Daoy (cell line): ENCODE data around the gene CCT3. TPM values are rescaled to one million over a fixed set of nuclear protein-coding genes. Genes with fewer than 3 reads are reported as not detected.

ENCODE experiments used
- DNase-seq: peaks from one replicate; pipeline ENCODE4 v3.0.0-alpha.2; 2015; ENCODE audit warnings: low read depth
- total RNA-seq: library from RNA; depleted of rRNA; stranded (reverse); fragments of >200 nt; shearing (Covaris generic); gene quantifications from 2 replicates; pipeline ENCODE4 v1.2.3, GENCODE V29; 2014; rRNA removed

The CCT3 gene
- total RNA-seq, 1 experiment from 2014 or later = 676 TPM

GRCh38 chr1:156282479-156283222, 55.4 kb downstream of the CCT3 start, which contains the start of gene SMG5:
SMG5 (minus strand) TSS chr1:156282825; CDS start chr1:156282680, 145 bp downstream.
- peak; percentile 99 for DNase-seq

- peak; percentile 51 for DNase-seq
Observed at GRCh38 chr1:156281693-156282478, 56.2 kb downstream of the CCT3 start.

- DNase-seq = peak; percentile 48
Observed at GRCh38 chr1:156281281-156281680, 56.8 kb downstream of the CCT3 start.

- no peak for DNase-seq
Observed at GRCh38 chr1:156279837-156280236, 58.3 kb downstream of the CCT3 start.

GRCh38 chr1:156276966-156277381, 61.1 kb downstream of the CCT3 start:
- no peak for DNase-seq

GRCh38 chr1:156276532-156276931, 61.6 kb downstream of the CCT3 start:
- no peak for DNase-seq

GRCh38 chr1:156270314-156270713, 67.8 kb downstream of the CCT3 start:
- no peak for DNase-seq

GRCh38 chr1:156268336-156268735, 69.8 kb downstream of the CCT3 start:
- DNase-seq = no peak

GRCh38 chr1:156266051-156266450, 72.0 kb downstream of the CCT3 start:
- DNase-seq = no peak

GRCh38 chr1:156263288-156263655, 74.8 kb downstream of the CCT3 start:
- no peak for DNase-seq

GRCh38 chr1:156262461-156263287, 75.4 kb downstream of the CCT3 start:
- peak; percentile 86 for DNase-seq

- DNase-seq = no peak
Observed at GRCh38 chr1:156260896-156261295, 77.2 kb downstream of the CCT3 start.

- no peak for DNase-seq
Observed at GRCh38 chr1:156259805-156260204, 78.3 kb downstream of the CCT3 start.

Other genes starting within 250 kb of the CCT3 start
- gene LMNA, start 223.6 kb downstream of the CCT3 start, total RNA-seq = 708 and 737 TPM in 2 replicates
- gene SEMA4A, start 184.7 kb downstream of the CCT3 start, total RNA-seq = 0.29 and 0.68 TPM in 2 replicates
- 14.0 and 15.1 TPM in 2 replicates for gene SLC25A44, start 144.2 kb downstream of the CCT3 start, total RNA-seq
- 84.6 and 91.3 TPM in 2 replicates for gene PMF1, start 125.3 kb downstream of the CCT3 start, total RNA-seq
- 0.17 TPM in 1 of 2 replicates, not detected in the other for gene BGLAP, start 96.1 kb downstream of the CCT3 start, total RNA-seq
- 0.11 TPM in 1 of 2 replicates, not detected in the other for gene PAQR6, start 90.2 kb downstream of the CCT3 start, total RNA-seq
- gene SMG5, start 55.5 kb downstream of the CCT3 start, total RNA-seq = 59.9 and 61.0 TPM in 2 replicates
- gene TMEM79, start 54.0 kb downstream of the CCT3 start, total RNA-seq = 3.4 and 3.5 TPM in 2 replicates
- gene GLMP, start 42.6 kb downstream of the CCT3 start, total RNA-seq = 26.3 and 27.7 TPM in 2 replicates
- not detected in 2 replicates for gene VHLL, start 39.0 kb downstream of the CCT3 start, total RNA-seq
- gene TSACC, start 234 bp upstream of the CCT3 start, total RNA-seq = 2.4 TPM in 1 of 2 replicates, not detected in the other
- 0.06 TPM in 1 of 2 replicates, not detected in the other for gene RHBG, start 30.9 kb upstream of the CCT3 start, total RNA-seq
- 2.5 and 6.1 TPM in 2 replicates for gene MEF2D, start 162.5 kb upstream of the CCT3 start, total RNA-seq
- gene IQGAP3, start 234.3 kb upstream of the CCT3 start, total RNA-seq = 43.6 and 45.7 TPM in 2 replicates
- gene TTC24, start 241.4 kb upstream of the CCT3 start, total RNA-seq = not detected in 2 replicates